GM21515 (cell line): ENCODE results near the gene XPR1.
"Not testable (repeated sequence)": the region's sequence is repeated elsewhere in the genome, so short reads cannot be mapped to it uniquely, and the experiment has no call there.

Experiments used
- ATAC-seq: cut with Tn5 transposase; IDR thresholded peaks from one replicate; pipeline ENCODE4 v1.9.1; 2021; ENCODE audit not compliant: unreplicated experiment

XPR1 gene

GRCh38 chr1:180778782-180779398 is 147.1 kb downstream of the XPR1 start:
- no peak for ATAC-seq

- ATAC-seq = no peak
Measured at GRCh38 chr1:180779584-180779983, 147.8 kb downstream of the XPR1 start.

GRCh38 chr1:180781718-180782117 is 149.9 kb downstream of the XPR1 start:
- no peak for ATAC-seq

- no peak for ATAC-seq
Measured at GRCh38 chr1:180785291-180785690, 153.5 kb downstream of the XPR1 start.

GRCh38 chr1:180785887-180786286 is 154.1 kb downstream of the XPR1 start:
- ATAC-seq = no peak

GRCh38 chr1:180786624-180787023 is 154.8 kb downstream of the XPR1 start:
- no peak for ATAC-seq

- ATAC-seq = no peak
Measured at GRCh38 chr1:180787628-180788307, 155.9 kb downstream of the XPR1 start.

GRCh38 chr1:180789460-180789859 is 157.6 kb downstream of the XPR1 start:
- no peak for ATAC-seq

GRCh38 chr1:180791152-180791551 is 159.3 kb downstream of the XPR1 start:
- not testable (repeated sequence) for ATAC-seq

- no peak for ATAC-seq
Measured at GRCh38 chr1:180791806-180792205, 160.0 kb downstream of the XPR1 start.

GRCh38 chr1:180793451-180793850 is 161.6 kb downstream of the XPR1 start:
- ATAC-seq = no peak

GRCh38 chr1:180796897-180797640 is 165.2 kb downstream of the XPR1 start:
- no peak for ATAC-seq

- no peak for ATAC-seq
Measured at GRCh38 chr1:180800945-180801344, 169.1 kb downstream of the XPR1 start.

GRCh38 chr1:180802813-180803212 is 171.0 kb downstream of the XPR1 start:
- no peak for ATAC-seq

GRCh38 chr1:180805316-180805715 is 173.5 kb downstream of the XPR1 start:
- ATAC-seq = peak; percentile 86

GRCh38 chr1:180811298-180811697 is 179.5 kb downstream of the XPR1 start:
- ATAC-seq = no peak

- ATAC-seq = no peak
Measured at GRCh38 chr1:180811886-180812285, 180.1 kb downstream of the XPR1 start.

- no peak for ATAC-seq
Measured at GRCh38 chr1:180814258-180814657, 182.4 kb downstream of the XPR1 start.

- ATAC-seq = no peak
Measured at GRCh38 chr1:180815188-180815587, 183.4 kb downstream of the XPR1 start.

- ATAC-seq = no peak
Measured at GRCh38 chr1:180816132-180816531, 184.3 kb downstream of the XPR1 start.

- ATAC-seq = no peak
Measured at GRCh38 chr1:180821970-180822369, 190.1 kb downstream of the XPR1 start.

- ATAC-seq = not testable (repeated sequence)
Measured at GRCh38 chr1:180831507-180831906, 199.7 kb downstream of the XPR1 start.
